IPS-15b (cell line): ENCODE measurements around the gene ELF5.

Experiments used
- H3K27me3 ChIP-seq: one replicate; pipeline ENCODE4 v1.6.1; 2013; ENCODE audit warnings: low read length; ENCODE audit not compliant: control insufficient read depth, insufficient read depth
- H3K36me3 ChIP-seq: one replicate; pipeline ENCODE4 v1.6.1; 2013; ENCODE audit warnings: low read length; ENCODE audit not compliant: control insufficient read depth, insufficient read depth
- H3K4me1 ChIP-seq: one replicate; pipeline ENCODE4 v1.6.1; 2013; ENCODE audit warnings: mild to moderate bottlenecking, low read length; ENCODE audit not compliant: control insufficient read depth, insufficient read depth
- H3K4me3 ChIP-seq: one replicate; pipeline ENCODE4 v1.5.1; 2013; ENCODE audit warnings: low read depth, low read length
- H3K9ac ChIP-seq: one replicate; pipeline ENCODE4 v1.6.1; 2013; ENCODE audit warnings: low read depth, mild to moderate bottlenecking, low read length
- H3K9me3 ChIP-seq: one replicate; pipeline ENCODE4 v1.6.1; 2013; ENCODE audit warnings: mild to moderate bottlenecking, low read length; ENCODE audit not compliant: control insufficient read depth, insufficient read depth

The ELF5 gene

GRCh38 chr11:34487430-34487829 lies 26.2 kb downstream of the ELF5 start:
- no peaks in the 10 kb centered on the region for H3K27me3 ChIP-seq
- no peak overlapping the region for H3K9ac ChIP-seq
- H3K36me3 ChIP-seq, result no peaks in the 10 kb centered on the region
- H3K9me3 ChIP-seq, result no peaks in the 10 kb centered on the region
- no peak overlapping the region for H3K4me3 ChIP-seq
- no peaks in the 10 kb centered on the region for H3K4me1 ChIP-seq

DNA sequence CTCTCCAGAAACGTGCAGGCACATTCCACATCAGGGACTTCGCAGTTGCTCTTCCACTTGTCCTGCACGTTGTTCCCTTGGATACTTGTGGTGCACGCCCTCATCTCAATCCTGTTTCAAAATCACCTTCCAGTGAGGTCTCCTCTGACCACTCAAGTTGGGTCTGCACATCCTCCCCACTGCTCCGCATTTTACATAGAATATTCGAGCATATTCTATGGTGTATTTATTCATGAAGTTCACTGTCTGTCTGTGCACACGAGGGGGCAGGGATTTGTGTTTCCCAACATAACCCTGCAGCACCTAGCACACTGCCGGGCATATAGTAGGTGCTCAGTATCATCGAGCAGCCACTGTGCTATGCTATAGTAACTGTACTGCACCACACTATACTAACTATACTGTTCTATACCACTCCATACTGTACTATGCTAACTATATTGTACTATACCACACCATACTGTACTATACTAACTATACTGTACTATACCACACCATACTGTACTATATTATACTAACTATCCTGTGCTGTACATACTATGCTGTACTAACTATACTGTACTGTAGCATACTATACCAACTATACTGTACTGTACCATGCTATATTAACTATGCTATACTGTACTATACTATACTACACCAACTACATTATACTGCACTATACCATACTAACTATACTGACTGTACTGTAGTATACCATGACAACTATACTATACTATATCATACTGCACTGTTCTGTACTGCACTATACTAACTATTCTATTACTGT lies 30.3 kb downstream of the ELF5 start:
- Histone ChIP-seq H3K9ac (no peak overlapping the region), H3K27me3 (no peaks in the 10 kb centered on the region), H3K4me1 (no peaks in the 10 kb centered on the region), H3K36me3 (no peaks in the 10 kb centered on the region), H3K4me3 (no peak overlapping the region), H3K9me3 (no peaks in the 10 kb centered on the region)

DNA sequence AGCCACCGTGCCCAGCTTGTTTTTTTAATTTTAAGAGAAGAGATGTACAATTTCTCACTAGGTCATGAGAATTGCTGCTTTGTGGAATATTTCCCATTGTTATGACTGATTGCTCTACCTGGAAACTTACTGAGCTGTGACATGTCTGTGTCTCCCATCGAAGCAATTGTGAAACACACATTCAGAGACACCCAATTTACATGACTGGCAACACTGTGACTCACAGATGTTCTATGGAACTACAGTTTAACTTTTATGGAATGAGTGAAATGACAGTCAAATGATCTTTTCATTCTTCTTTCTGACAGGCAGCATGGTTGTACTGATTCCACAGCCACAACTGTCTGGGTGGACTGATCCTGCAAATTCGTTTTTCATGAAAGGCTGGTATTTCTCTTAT lies 32.3 kb downstream of the ELF5 start:
- Histone ChIP-seq H3K9me3 (no peaks in the 10 kb centered on the region), H3K4me1 (no peaks in the 10 kb centered on the region), H3K27me3 (no peaks in the 10 kb centered on the region), H3K4me3 (no peak overlapping the region), H3K36me3 (no peaks in the 10 kb centered on the region), H3K9ac (no peak overlapping the region)

DNA sequence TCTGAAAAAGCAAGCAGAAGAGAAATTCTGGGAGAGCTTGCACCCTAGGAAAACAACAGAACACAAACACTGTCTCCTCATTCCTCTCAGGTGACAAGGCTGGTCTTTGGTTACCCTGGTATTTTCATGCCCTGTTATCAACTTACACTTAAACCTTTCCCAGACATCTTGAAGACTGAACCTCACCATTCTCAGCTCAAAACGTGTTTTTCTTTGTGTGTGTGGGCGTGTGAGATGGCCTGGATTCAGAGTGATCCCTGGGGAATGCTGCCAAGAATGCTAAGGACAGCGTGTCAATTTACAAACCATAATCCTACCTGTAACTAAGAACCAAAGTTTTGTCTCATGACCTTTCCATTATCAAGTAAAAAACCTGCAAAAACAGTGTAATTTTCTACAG lies 33.3 kb downstream of the ELF5 start:
- Histone ChIP-seq H3K27me3 (no peaks in the 10 kb centered on the region), H3K4me3 (no peak overlapping the region), H3K4me1 (no peaks in the 10 kb centered on the region), H3K9ac (no peak overlapping the region), H3K36me3 (no peaks in the 10 kb centered on the region), H3K9me3 (no peaks in the 10 kb centered on the region)

GRCh38 chr11:34478845-34479663 lies 34.5 kb downstream of the ELF5 start:
- Histone ChIP-seq H3K4me1 (no peaks in the 10 kb centered on the region), H3K4me3 (no peak overlapping the region), H3K36me3 (no peaks in the 10 kb centered on the region), H3K9ac (no peak overlapping the region), H3K9me3 (no peaks in the 10 kb centered on the region), H3K27me3 (no peaks in the 10 kb centered on the region)

DNA sequence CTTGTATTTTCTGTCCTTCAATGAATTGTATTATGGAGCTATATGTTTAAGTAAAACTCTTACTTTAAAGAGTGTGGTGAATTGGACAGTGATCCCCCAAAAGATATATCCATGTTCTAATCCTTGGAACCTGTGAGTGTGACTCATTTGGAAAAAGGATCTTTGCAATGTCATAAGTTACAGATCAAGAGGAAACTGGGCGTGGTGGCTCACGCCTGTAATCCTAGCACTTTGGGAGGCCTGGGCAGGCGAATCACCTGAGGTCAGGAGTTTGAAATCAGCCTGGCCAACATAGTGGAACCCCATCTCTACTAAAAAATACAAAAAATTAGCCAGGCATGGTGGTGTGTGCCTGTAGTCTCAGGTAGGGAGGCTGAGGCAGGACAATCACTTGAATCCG lies 36.7 kb downstream of the ELF5 start:
- no peak overlapping the region for H3K4me3 ChIP-seq
- no peaks in the 10 kb centered on the region for H3K27me3 ChIP-seq
- H3K9me3 ChIP-seq, result no peaks in the 10 kb centered on the region
- H3K9ac ChIP-seq, result no peak overlapping the region
- no peaks in the 10 kb centered on the region for H3K36me3 ChIP-seq
- H3K4me1 ChIP-seq, result no peaks in the 10 kb centered on the region

DNA sequence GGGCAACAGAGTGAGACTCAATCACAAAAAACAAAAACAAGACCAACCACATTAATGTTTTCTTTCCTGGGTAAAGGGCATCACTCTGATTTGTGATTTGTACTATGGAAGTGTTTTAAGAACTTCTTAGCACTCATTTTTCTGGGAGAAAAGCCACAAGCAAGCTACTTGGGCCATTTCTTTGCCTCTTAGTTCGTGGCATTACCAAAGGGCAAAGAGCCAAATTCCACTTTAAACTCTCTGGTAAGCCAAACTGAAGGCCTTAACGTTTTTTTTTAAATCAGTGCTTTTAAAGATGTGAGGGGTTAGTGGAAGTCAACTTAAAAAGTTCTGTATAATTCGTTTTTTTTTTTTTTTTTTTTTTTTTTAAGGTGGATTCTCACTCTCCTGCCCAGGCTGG lies 37.9 kb downstream of the ELF5 start:
- Histone ChIP-seq H3K36me3 (no peaks in the 10 kb centered on the region), H3K4me3 (no peak overlapping the region), H3K9me3 (no peaks in the 10 kb centered on the region), H3K4me1 (no peaks in the 10 kb centered on the region), H3K27me3 (no peaks in the 10 kb centered on the region), H3K9ac (no peak overlapping the region)

- Histone ChIP-seq H3K4me1 (no peaks in the 10 kb centered on the region), H3K36me3 (no peaks in the 10 kb centered on the region), H3K4me3 (no peak overlapping the region)
Measured at GRCh38 chr11:34473603-34474169, 39.9 kb downstream of the ELF5 start.

DNA sequence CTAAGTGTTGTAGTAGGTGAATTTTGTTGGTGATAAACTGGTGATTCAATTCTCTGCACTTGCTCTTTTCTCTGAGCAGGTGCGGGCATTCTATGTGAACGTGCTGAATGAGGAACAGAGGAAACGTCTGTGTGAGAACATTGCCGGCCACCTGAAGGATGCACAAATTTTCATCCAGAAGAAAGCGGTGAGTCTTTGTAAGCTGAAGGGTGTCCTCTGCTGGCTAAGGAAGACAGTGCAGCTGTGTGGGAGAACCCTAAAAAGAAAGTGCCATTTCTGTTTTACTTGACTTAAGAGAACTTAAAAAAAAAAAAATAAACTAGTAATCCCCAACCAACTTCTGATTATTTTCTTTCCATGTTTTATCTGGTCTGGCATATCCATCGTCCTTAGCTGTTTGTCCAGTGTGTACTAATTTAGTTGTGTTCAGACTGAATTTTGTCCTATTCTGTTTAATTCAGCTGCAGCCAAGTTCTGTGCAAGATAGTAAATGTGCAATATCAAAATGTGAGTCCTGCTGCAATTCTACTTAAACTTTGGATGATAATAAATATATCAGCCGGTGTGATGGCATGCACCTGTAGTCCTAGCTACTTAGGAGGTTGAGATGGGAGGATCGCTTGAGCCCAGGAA lies 45.3 kb downstream of the ELF5 start:
- H3K9ac ChIP-seq, result no peak overlapping the region
- no peaks in the 10 kb centered on the region for H3K27me3 ChIP-seq
- no peaks in the 10 kb centered on the region for H3K36me3 ChIP-seq
- no peaks in the 10 kb centered on the region for H3K4me1 ChIP-seq
- H3K9me3 ChIP-seq, result no peaks in the 10 kb centered on the region
- H3K4me3 ChIP-seq, result no peak overlapping the region

More at GRCh38 chr11:34473603-34474169, 39.9 kb downstream of the ELF5 start:
- Histone ChIP-seq H3K27me3 (no peaks in the 10 kb centered on the region), H3K9me3 (no peaks in the 10 kb centered on the region), H3K9ac (no peak overlapping the region)

DNA sequence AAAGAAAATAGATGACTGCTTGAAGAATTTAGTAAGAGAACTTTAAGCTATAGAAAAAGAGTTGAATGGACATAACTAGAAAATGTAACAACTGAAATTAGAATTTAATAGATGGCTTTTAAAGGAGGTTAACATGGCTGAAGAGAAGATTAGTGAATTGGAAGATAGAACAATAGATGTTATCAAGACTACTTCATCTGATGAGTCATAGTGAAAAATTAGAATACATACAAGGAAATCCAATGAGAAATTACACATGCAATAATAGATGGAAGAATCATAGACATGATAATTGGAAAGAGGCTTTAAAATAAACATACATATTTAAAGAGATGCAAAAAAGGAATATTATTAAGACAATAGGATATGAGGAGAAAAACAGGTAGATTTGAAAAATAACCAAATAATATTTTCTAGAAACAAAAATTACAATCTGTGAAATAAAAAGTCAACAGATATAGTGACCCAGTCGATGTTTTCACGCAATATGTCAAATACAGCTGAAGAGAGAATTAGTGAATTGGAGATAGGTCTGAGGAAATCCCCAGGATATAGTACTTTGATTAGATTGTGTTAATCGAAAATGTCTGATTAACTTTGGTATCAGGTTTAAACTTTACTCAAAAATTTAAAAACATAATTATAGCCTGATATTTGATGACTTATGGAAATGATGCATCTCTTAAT lies 46.6 kb downstream of the ELF5 start:
- Histone ChIP-seq H3K9me3 (no peaks in the 10 kb centered on the region), H3K4me1 (no peaks in the 10 kb centered on the region), H3K36me3 (no peaks in the 10 kb centered on the region), H3K9ac (no peak overlapping the region), H3K27me3 (no peaks in the 10 kb centered on the region), H3K4me3 (no peak overlapping the region)

- Histone ChIP-seq H3K36me3 (no peaks in the 10 kb centered on the region), H3K4me1 (no peaks in the 10 kb centered on the region), H3K27me3 (no peaks in the 10 kb centered on the region), H3K9me3 (no peaks in the 10 kb centered on the region), H3K9ac (no peak overlapping the region), H3K4me3 (no peak overlapping the region)
Measured at GRCh38 chr11:34464591-34465051, 49.0 kb downstream of the ELF5 start.
